ENCODE results near the gene RWDD1.

GRCh38 chr6:116577486-116577885 lies 6.2 kb downstream of the RWDD1 start:
- no peak for TF ChIP-seq CTCF (IDR thresholded peaks at IDR 0.05; ENCODE audit: low read depth, low read length, poor library complexity, severe bottlenecking)
- no peak for TF ChIP-seq EZH2phosphoT487 (IDR thresholded peaks at IDR 0.05; ENCODE audit: borderline replicate concordance, low read length)
